Choroid plexus epithelial cell (primary cell): ENCODE data around the gene FNDC4.

Source experiments
- DNase-seq: peaks from one replicate; pipeline ENCODE4 v3.0.0-alpha.2; 2010; ENCODE audit warnings: low read depth
- H3K4me3 ChIP-seq: 2 replicates; pipeline ENCODE4 v1.5.1; 2011; ENCODE audit warnings: low read depth, mild to moderate bottlenecking, control low read depth, low read length, moderate library complexity
- CTCF ChIP-seq: conservative IDR thresholded peaks from 2 replicates; pipeline ENCODE4 v1.5.1; 2011; ENCODE audit warnings: low read depth, mild to moderate bottlenecking, control low read depth, inconsistent platforms, low read length, moderate library complexity

The FNDC4 gene

GRCh38 chr2:27494284-27494943 lies 586 bp downstream of the FNDC4 start:
- peak; percentile 2 for TF ChIP-seq CTCF
- DNase-seq = peak; percentile 28
- H3K4me3 ChIP-seq = peak overlapping the region; percentile 70

- peak overlapping the region; percentile 70 for H3K4me3 ChIP-seq
- no peak for DNase-seq
- TF ChIP-seq CTCF = no peak
These were observed 1.1 kb downstream of the FNDC4 start for GRCh38 chr2:27493948-27494283.

GRCh38 chr2:27492557-27492956 lies 2.4 kb downstream of the FNDC4 start:
- no peak overlapping the region for H3K4me3 ChIP-seq
- DNase-seq = no peak
- no peak for TF ChIP-seq CTCF

GRCh38 chr2:27489498-27490397 lies 5.3 kb downstream of the FNDC4 start, which contains the start of gene IFT172:
TSS of gene IFT172 (minus strand) at chr2:27489743. CDS start at chr2:27489653, 90 bp downstream.
- no peak for TF ChIP-seq CTCF
- peak within 1 kb of the TSS; percentile 81 for H3K4me3 ChIP-seq
- DNase-seq = peak; percentile 99

GRCh38 chr2:27489118-27489497 lies 5.9 kb downstream of the FNDC4 start:
- peak overlapping the region; percentile 81 for H3K4me3 ChIP-seq
- DNase-seq = peak; percentile 53
- peak; percentile 44 for TF ChIP-seq CTCF

GRCh38 chr2:27485496-27485895 lies 9.5 kb downstream of the FNDC4 start:
- DNase-seq = no peak
- TF ChIP-seq CTCF = no peak
- H3K4me3 ChIP-seq = no peak overlapping the region

GRCh38 chr2:27471961-27472360 lies 23.0 kb downstream of the FNDC4 start:
- no peak overlapping the region for H3K4me3 ChIP-seq
- no peak for DNase-seq
- no peak for TF ChIP-seq CTCF
